ENCODE data around the gene HCRTR1. TPM values are rescaled to one million over a fixed set of nuclear protein-coding genes. Genes with fewer than 3 reads are reported as not detected.

Gene HCRTR1
- polyA plus RNA-seq, 1 of the 3 experiments (the other 2 are of a cell fraction), result 0.03 TPM

- no peaks in the 10 kb centered on the region for H4K20me1 ChIP-seq (ENCODE audit: insufficient read depth)
- peaks cover 18 to 34% of the 10 kb centered on the region in 2 experiments for H3K4me1 ChIP-seq (ENCODE audit: control insufficient read depth in 1 of 2, insufficient read depth in 2 of 2, low read depth in 1 of 2, low read length in 1 of 2)
- H2AFZ ChIP-seq (ENCODE audit: low read depth), result no peak overlapping the region
- TF ChIP-seq USF2 (IDR thresholded peaks at IDR 0.05; ENCODE audit: borderline replicate concordance, low read depth, low read length) (no peak), TEAD4 (IDR thresholded peaks at IDR 0.05; ENCODE audit: borderline replicate concordance, insufficient read depth) (no peak), FOXM1 (IDR thresholded peaks at IDR 0.05; ENCODE audit: low read depth) (no peak), NRF1 (IDR thresholded peaks at IDR 0.05; ENCODE audit: low read depth, low read length) (no peak), MEF2A (IDR thresholded peaks at IDR 0.05; ENCODE audit: borderline replicate concordance, low read depth) (no peak), RCOR1 (IDR thresholded peaks at IDR 0.05; ENCODE audit: low read length) (no peak), SMC3 (IDR thresholded peaks at IDR 0.05; ENCODE audit: low read depth, low read length) (no peak), JUND (IDR thresholded peaks at IDR 0.05) (no peak), FOXJ3 (CRISPR knock-in tag; IDR thresholded peaks at IDR 0.05) (no peak), MAX (IDR thresholded peaks at IDR 0.05; ENCODE audit: low read depth) (no peak)
- no peak overlapping the region for H3K27ac ChIP-seq (ENCODE audit: low read depth in 2 of 2, low read length in 1 of 2)
- no peak overlapping the region for H3K9ac ChIP-seq
- H3F3A ChIP-seq (replicated peaks; ENCODE audit: insufficient read depth), result no peaks in the 10 kb centered on the region
- no peak overlapping the region for H3K4me3 ChIP-seq (ENCODE audit: low read depth in 2 of 2, low read length in 1 of 2)
- WGBS (ENCODE audit: low lambda C conversion rate), result 78% methylated on average over 10 of the region's 10 CpGs
- H3K27me3 ChIP-seq (ENCODE audit: insufficient read depth), result no peaks in the 10 kb centered on the region
- no peaks in the 10 kb centered on the region for H3K79me2 ChIP-seq (ENCODE audit: insufficient read depth)
- ChIA-PET POLR2A (interaction anchor here (0.8 kb wide), 1 partner anchor 124 kb away, joined by 3 read pairs; no protein-coding TSS in a partner anchor), CTCF (interaction anchor here (0.9 to 8.6 kb wide), 15 partner anchors 13 to 298 kb away, joined by 3 to 134 read pairs (median 6); partner anchors contain the start of gene ADGRB2)
- H3K4me2 ChIP-seq, result no peak overlapping the region
- H3K36me3 ChIP-seq (replicated peaks in 1 of 2; ENCODE audit: control insufficient read depth in 1 of 2, insufficient read depth in 2 of 2, low read length in 1 of 2), result no peaks in the 10 kb centered on the region
- no peaks in the 10 kb centered on the region for H3K9me3 ChIP-seq
- H3K9me2 ChIP-seq, result no peaks in the 10 kb centered on the region
- no peak for DNase-seq
Observed at GRCh38 chr1:31666263-31666963, 48.9 kb downstream of the HCRTR1 start.

- H3K79me2 ChIP-seq (ENCODE audit: insufficient read depth), result no peaks in the 10 kb centered on the region
- no peak for DNase-seq
- H3K4me1 ChIP-seq (ENCODE audit: control insufficient read depth in 1 of 2, insufficient read depth in 2 of 2, low read depth in 1 of 2, low read length in 1 of 2), result peaks cover 18 to 34% of the 10 kb centered on the region in 2 experiments
- no peak overlapping the region for H3K4me2 ChIP-seq
- no peaks in the 10 kb centered on the region for H3K27me3 ChIP-seq (ENCODE audit: insufficient read depth)
- TF ChIP-seq POLR2AphosphoS5 (IDR thresholded peaks at IDR 0.05; ENCODE audit: low read depth, low read length) (no peak), TAF1 (IDR thresholded peaks at IDR 0.05; ENCODE audit: borderline replicate concordance, low read depth, low read length) (no peak), GATA2 (CRISPR knock-in tag; IDR thresholded peaks at IDR 0.05) (no peak), JUND (IDR thresholded peaks at IDR 0.05) (no peak), EZH2phosphoT487 (IDR thresholded peaks at IDR 0.05; ENCODE audit: borderline replicate concordance, low read depth) (no peak), EP300 (IDR thresholded peaks at IDR 0.05; ENCODE audit: borderline replicate concordance in 1 of 2, low read depth in 1 of 2, low read length in 1 of 2) (no peak), TEAD4 (IDR thresholded peaks at IDR 0.05; ENCODE audit: borderline replicate concordance, insufficient read depth) (no peak), NRF1 (IDR thresholded peaks at IDR 0.05; ENCODE audit: low read depth, low read length) (no peak), SMC3 (IDR thresholded peaks at IDR 0.05; ENCODE audit: low read depth, low read length) (no peak), PBX3 (IDR thresholded peaks at IDR 0.05) (no peak), YY1 (IDR thresholded peaks at IDR 0.05; ENCODE audit: low read depth) (no peak), NFIC (IDR thresholded peaks at IDR 0.05; ENCODE audit: borderline replicate concordance) (no peak), MAX (IDR thresholded peaks at IDR 0.05; ENCODE audit: low read depth) (no peak)
- H3K27ac ChIP-seq (ENCODE audit: low read depth in 2 of 2, low read length in 1 of 2), result no peak overlapping the region
- no peaks in the 10 kb centered on the region for H3K9me2 ChIP-seq
- no peaks in the 10 kb centered on the region for H3K9me3 ChIP-seq
- WGBS (ENCODE audit: low lambda C conversion rate), result 89% methylated on average over 11 of the region's 19 CpGs
- POLR2A ChIA-PET, result interaction anchor here (0.8 kb wide), 1 partner anchor 123 kb away, joined by 3 read pairs; no protein-coding TSS in a partner anchor
- no peak overlapping the region for H3K9ac ChIP-seq
- CTCF ChIA-PET, result interaction anchor here (0.8 to 8.6 kb wide), 15 partner anchors 12 to 122 kb away, joined by 3 to 134 read pairs (median 6); partner anchors contain the start of gene ADGRB2
- H3F3A ChIP-seq (replicated peaks; ENCODE audit: insufficient read depth), result no peaks in the 10 kb centered on the region
- H4K20me1 ChIP-seq (ENCODE audit: insufficient read depth), result no peaks in the 10 kb centered on the region
- H3K36me3 ChIP-seq (replicated peaks in 1 of 2; ENCODE audit: control insufficient read depth in 1 of 2, insufficient read depth in 2 of 2, low read length in 1 of 2), result no peaks in the 10 kb centered on the region
- H2AFZ ChIP-seq (ENCODE audit: low read depth), result no peak overlapping the region
- H3K4me3 ChIP-seq (ENCODE audit: low read depth in 2 of 2, low read length in 1 of 2), result no peak overlapping the region
Observed at GRCh38 chr1:31667065-31667785, 49.7 kb downstream of the HCRTR1 start.
